A549 (cell line): Measurements from ENCODE around the gene MSH6.

ENCODE experiments used
- CBX2 ChIP-seq: fragments of 200-600 bp; sonication (generic); IDR thresholded peaks from 2 replicates; pipeline ENCODE4 v1.6.1; 2016; ENCODE audit warnings: low read depth, mild to moderate bottlenecking, borderline replicate concordance
- CEBPB ChIP-seq, 2 experiments: fragments of >200 bp in 1 of 2; sonication (Bioruptor Twin) in 1 of 2; formaldehyde crosslinking in 1 of 2; IDR thresholded peaks; 2 replicates each; pipeline ENCODE4 v1.6.1; 2012 to 2016
- CHD2 ChIP-seq: fragments of 150-350 bp; IDR thresholded peaks from 2 replicates; pipeline ENCODE4 v1.6.1; 2014; ENCODE audit warnings: low read length; ENCODE audit not compliant: partially characterized antibody
- HOXA7 ChIP-seq: fragments of 250-450 bp; sonication (Bioruptor Pico); IDR thresholded peaks from 2 replicates; pipeline ENCODE4 v1.5.0; 2020; ENCODE audit warnings: mild to moderate bottlenecking, moderate library complexity
- MAFK ChIP-seq: fragments of 450-650 bp; IDR thresholded peaks from 2 replicates; pipeline ENCODE4 v1.6.1; 2014; ENCODE audit not compliant: partially characterized antibody
- MAZ ChIP-seq: fragments of 150-350 bp; IDR thresholded peaks from 2 replicates; pipeline ENCODE4 v1.6.1; 2014; ENCODE audit warnings: antibody characterized with exemption, low read depth, low read length, borderline replicate concordance
- POLR2A ChIP-seq: IDR thresholded peaks from 2 replicates; pipeline ENCODE4 v1.6.1; 2012; ENCODE audit warnings: mild to moderate bottlenecking, low read length
- ZC3H11A ChIP-seq: fragments of 450-650 bp; IDR thresholded peaks from 2 replicates; pipeline ENCODE4 v1.6.1; 2014; ENCODE audit warnings: antibody characterized with exemption, mild to moderate bottlenecking
- TF ChIP-seq, protein P1 (sequence below): fragments of >200 bp; sonication (Bioruptor Twin); formaldehyde crosslinking; IDR thresholded peaks from 3 replicates; pipeline ENCODE4 v1.5.1; 2016

GRCh38 chr2:47744074-47744473 lies 38.9 kb upstream of the MSH6 start:
- TF ChIP-seq POLR2A (no peak), CBX2 (no peak), MAZ (no peak), MAFK (no peak), HOXA7 (CRISPR knock-in tag) (no peak), ZC3H11A (no peak), CHD2 (no peak), CEBPB (IDR thresholded peaks at IDR 0.05) (no peak)
- TF ChIP-seq, protein P1, sequence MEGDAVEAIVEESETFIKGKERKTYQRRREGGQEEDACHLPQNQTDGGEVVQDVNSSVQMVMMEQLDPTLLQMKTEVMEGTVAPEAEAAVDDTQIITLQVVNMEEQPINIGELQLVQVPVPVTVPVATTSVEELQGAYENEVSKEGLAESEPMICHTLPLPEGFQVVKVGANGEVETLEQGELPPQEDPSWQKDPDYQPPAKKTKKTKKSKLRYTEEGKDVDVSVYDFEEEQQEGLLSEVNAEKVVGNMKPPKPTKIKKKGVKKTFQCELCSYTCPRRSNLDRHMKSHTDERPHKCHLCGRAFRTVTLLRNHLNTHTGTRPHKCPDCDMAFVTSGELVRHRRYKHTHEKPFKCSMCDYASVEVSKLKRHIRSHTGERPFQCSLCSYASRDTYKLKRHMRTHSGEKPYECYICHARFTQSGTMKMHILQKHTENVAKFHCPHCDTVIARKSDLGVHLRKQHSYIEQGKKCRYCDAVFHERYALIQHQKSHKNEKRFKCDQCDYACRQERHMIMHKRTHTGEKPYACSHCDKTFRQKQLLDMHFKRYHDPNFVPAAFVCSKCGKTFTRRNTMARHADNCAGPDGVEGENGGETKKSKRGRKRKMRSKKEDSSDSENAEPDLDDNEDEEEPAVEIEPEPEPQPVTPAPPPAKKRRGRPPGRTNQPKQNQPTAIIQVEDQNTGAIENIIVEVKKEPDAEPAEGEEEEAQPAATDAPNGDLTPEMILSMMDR: no peak
